WTC11 (cell line): ENCODE data around the gene TATDN2. TPM values are rescaled to one million over a fixed set of nuclear protein-coding genes. Genes with fewer than 3 reads are reported as not detected.

ENCODE experiments used
- ATAC-seq: fragments of 200-7000 bp; cut with Tn5 transposase; 2 replicates; pipeline ENCODE4 v1.10.0; 2021; ENCODE audit warnings: mild to moderate bottlenecking, moderate library complexity
- CTCF ChIA-PET: fragments of 300-600 bp; sonication (Branson Sonifier 250); formaldehyde crosslinking; loops from one replicate; lab custom pipeline; 2021; ENCODE audit warnings: antibody characterized with exemption; lab: Charles Lee
- POLR2A ChIA-PET: fragments of 350-600 bp; sonication (Branson Sonifier 250); formaldehyde crosslinking; loops from one replicate; lab custom pipeline; 2021; ENCODE audit warnings: antibody characterized with exemption; lab: Charles Lee
- DNase-seq: peaks from one replicate; pipeline ENCODE4 v3.0.0; 2021; ENCODE audit warnings: low spot score
- H3K27ac Mint-ChIP-seq: 2 replicates; pipeline ENCODE4 v1.8.0; 2021; ENCODE audit warnings: mixed read lengths
- H3K27me3 Mint-ChIP-seq: 2 replicates; pipeline ENCODE4 v1.8.0; 2021; ENCODE audit warnings: low read depth, mild to moderate bottlenecking, moderate library complexity, mixed read lengths
- H3K36me3 Mint-ChIP-seq: 2 replicates; pipeline ENCODE4 v1.8.0; 2021; ENCODE audit warnings: mixed read lengths
- H3K4me1 Mint-ChIP-seq: 2 replicates; pipeline ENCODE4 v1.8.0; 2022; ENCODE audit warnings: mixed read lengths
- H3K4me3 Mint-ChIP-seq: 2 replicates; pipeline ENCODE4 v1.8.0; 2021; ENCODE audit warnings: mild to moderate bottlenecking, moderate library complexity, mixed read lengths
- H3K9me3 Mint-ChIP-seq: 2 replicates; pipeline ENCODE4 v1.8.0; 2021; ENCODE audit warnings: mixed read lengths
- CREM ChIP-seq: sonication (generic); formaldehyde crosslinking; IDR thresholded peaks from 2 replicates; pipeline ENCODE4 v1.8.1; 2022; ENCODE audit warnings: mild to moderate bottlenecking, missing genetic modification reagents, moderate library complexity
- JAZF1 ChIP-seq: fragments of 250-450 bp; sonication (Bioruptor Pico); IDR thresholded peaks from 2 replicates; pipeline ENCODE4 v1.9.0; 2021; ENCODE audit warnings: moderate library complexity, mild to moderate bottlenecking, inconsistent platforms
- NR2C2 ChIP-seq: sonication (generic); formaldehyde crosslinking; IDR thresholded peaks from 2 replicates; pipeline ENCODE4 v1.8.0; 2022; ENCODE audit warnings: mild to moderate bottlenecking, missing genetic modification reagents
- NR3C1 ChIP-seq: sonication (generic); formaldehyde crosslinking; conservative IDR thresholded peaks from 2 replicates; pipeline ENCODE4 v1.8.1; 2023; ENCODE audit warnings: low read depth, mild to moderate bottlenecking, missing genetic modification reagents
- PRRX2 ChIP-seq: fragments of 250-450 bp; sonication (Bioruptor Pico); IDR thresholded peaks from 2 replicates; pipeline ENCODE4 v1.8.0; 2021; ENCODE audit warnings: mild to moderate bottlenecking
- ZNF121 ChIP-seq: sonication (generic); formaldehyde crosslinking; IDR thresholded peaks from 2 replicates; pipeline ENCODE4 v1.8.0; 2023; ENCODE audit warnings: missing genetic modification reagents
- ZNF232 ChIP-seq: sonication (generic); formaldehyde crosslinking; IDR thresholded peaks from 2 replicates; pipeline ENCODE4 v1.8.0; 2022; ENCODE audit warnings: mild to moderate bottlenecking, missing genetic modification reagents
- ZNF671 ChIP-seq: fragments of 250-450 bp; sonication (Bioruptor Pico); IDR thresholded peaks from 2 replicates; pipeline ENCODE4 v1.8.0; 2021; ENCODE audit warnings: mild to moderate bottlenecking
- total RNA-seq: library from RNA; stranded (reverse); gene quantifications from 3 replicates; pipeline ENCODE4 v1.2.3, GENCODE V29; 2021
- TF ChIP-seq, protein P1 (sequence below): sonication (generic); formaldehyde crosslinking; IDR thresholded peaks from 2 replicates; pipeline ENCODE4 v1.8.1; 2023; ENCODE audit warnings: mild to moderate bottlenecking, missing genetic modification reagents, borderline replicate concordance
- TF ChIP-seq, protein P2 (sequence below): fragments of 250-450 bp; sonication (Bioruptor Pico); IDR thresholded peaks from 2 replicates; pipeline ENCODE4 v1.8.0; 2021; ENCODE audit warnings: mild to moderate bottlenecking
- TF ChIP-seq, protein P3 (sequence below): sonication (generic); formaldehyde crosslinking; conservative IDR thresholded peaks from 2 replicates; pipeline ENCODE4 v1.8.1; 2023; ENCODE audit warnings: mild to moderate bottlenecking, low read depth, missing genetic modification reagents, moderate library complexity
- TF ChIP-seq, protein P4 (sequence below): sonication (generic); formaldehyde crosslinking; IDR thresholded peaks from 2 replicates; pipeline ENCODE4 v1.8.0; 2023; ENCODE audit warnings: missing genetic modification reagents, mild to moderate bottlenecking, borderline replicate concordance
- TF ChIP-seq, protein P5 (sequence below): sonication (generic); formaldehyde crosslinking; IDR thresholded peaks from 2 replicates; pipeline ENCODE4 v1.8.0; 2022; ENCODE audit warnings: mild to moderate bottlenecking, missing genetic modification reagents
- TF ChIP-seq, protein P6 (sequence below): sonication (generic); formaldehyde crosslinking; IDR thresholded peaks from 2 replicates; pipeline ENCODE4 v1.8.0; 2022; ENCODE audit warnings: missing genetic modification reagents

TATDN2 gene
- total RNA-seq, 1 experiment from 2014 or later = 31.7 TPM

DNA sequence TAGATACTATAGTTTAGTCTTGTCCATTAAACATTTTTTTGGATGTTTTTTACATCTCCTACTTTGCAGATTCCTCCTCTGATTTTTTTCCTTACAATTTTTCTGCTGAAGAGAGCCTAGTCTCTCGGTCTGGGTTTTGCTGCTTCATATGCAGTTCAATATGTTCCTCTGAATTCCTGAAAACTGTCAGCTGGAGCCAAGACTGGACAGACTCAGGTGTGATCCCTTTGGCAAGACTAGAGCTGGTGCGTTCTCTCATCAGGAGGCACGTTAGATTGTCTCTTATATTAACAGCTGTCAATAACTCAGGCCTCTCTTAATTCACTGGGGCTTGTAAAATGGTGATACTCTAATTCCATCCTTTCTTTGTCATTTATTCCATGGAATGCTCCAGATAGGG, 57.9 kb downstream of the TATDN2 start (continued):
- TF ChIP-seq, protein P1, sequence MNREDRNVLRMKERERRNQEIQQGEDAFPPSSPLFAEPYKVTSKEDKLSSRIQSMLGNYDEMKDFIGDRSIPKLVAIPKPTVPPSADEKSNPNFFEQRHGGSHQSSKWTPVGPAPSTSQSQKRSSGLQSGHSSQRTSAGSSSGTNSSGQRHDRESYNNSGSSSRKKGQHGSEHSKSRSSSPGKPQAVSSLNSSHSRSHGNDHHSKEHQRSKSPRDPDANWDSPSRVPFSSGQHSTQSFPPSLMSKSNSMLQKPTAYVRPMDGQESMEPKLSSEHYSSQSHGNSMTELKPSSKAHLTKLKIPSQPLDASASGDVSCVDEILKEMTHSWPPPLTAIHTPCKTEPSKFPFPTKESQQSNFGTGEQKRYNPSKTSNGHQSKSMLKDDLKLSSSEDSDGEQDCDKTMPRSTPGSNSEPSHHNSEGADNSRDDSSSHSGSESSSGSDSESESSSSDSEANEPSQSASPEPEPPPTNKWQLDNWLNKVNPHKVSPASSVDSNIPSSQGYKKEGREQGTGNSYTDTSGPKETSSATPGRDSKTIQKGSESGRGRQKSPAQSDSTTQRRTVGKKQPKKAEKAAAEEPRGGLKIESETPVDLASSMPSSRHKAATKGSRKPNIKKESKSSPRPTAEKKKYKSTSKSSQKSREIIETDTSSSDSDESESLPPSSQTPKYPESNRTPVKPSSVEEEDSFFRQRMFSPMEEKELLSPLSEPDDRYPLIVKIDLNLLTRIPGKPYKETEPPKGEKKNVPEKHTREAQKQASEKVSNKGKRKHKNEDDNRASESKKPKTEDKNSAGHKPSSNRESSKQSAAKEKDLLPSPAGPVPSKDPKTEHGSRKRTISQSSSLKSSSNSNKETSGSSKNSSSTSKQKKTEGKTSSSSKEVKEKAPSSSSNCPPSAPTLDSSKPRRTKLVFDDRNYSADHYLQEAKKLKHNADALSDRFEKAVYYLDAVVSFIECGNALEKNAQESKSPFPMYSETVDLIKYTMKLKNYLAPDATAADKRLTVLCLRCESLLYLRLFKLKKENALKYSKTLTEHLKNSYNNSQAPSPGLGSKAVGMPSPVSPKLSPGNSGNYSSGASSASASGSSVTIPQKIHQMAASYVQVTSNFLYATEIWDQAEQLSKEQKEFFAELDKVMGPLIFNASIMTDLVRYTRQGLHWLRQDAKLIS (CRISPR knock-in tag) = no peak

DNA sequence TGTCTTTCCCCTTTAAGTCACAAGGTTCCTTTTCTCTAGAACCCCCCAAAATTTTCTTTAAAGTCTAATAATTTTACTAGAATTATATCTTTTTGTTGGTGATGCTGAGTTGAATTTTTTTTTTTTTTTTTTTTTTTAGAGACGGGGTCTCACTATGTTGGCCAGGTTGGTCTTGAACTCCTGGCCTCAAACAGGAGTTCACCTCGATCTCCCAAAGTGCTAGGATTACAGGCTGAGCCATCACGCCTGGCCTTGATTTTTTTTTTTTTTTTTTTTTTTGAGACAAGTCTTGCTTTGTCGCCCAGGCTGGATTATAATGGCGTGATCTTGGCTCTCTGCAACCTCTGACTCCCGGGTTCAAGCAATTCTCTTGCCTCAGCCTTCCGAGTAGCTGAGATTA, 60.4 kb downstream of the TATDN2 start:
- no peaks in the 10 kb centered on the region for H3K9me3 Mint-ChIP-seq
- TF ChIP-seq CREM (no peak), ZNF671 (CRISPR knock-in tag) (no peak), ZNF121 (CRISPR knock-in tag) (no peak), NR2C2 (CRISPR knock-in tag) (no peak), JAZF1 (CRISPR knock-in tag) (no peak), NR3C1 (CRISPR knock-in tag) (no peak), PRRX2 (CRISPR knock-in tag) (no peak), ZNF232 (CRISPR knock-in tag) (no peak)
- TF ChIP-seq, protein P2, sequence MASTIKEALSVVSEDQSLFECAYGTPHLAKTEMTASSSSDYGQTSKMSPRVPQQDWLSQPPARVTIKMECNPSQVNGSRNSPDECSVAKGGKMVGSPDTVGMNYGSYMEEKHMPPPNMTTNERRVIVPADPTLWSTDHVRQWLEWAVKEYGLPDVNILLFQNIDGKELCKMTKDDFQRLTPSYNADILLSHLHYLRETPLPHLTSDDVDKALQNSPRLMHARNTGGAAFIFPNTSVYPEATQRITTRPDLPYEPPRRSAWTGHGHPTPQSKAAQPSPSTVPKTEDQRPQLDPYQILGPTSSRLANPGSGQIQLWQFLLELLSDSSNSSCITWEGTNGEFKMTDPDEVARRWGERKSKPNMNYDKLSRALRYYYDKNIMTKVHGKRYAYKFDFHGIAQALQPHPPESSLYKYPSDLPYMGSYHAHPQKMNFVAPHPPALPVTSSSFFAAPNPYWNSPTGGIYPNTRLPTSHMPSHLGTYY (CRISPR knock-in tag) = no peak
- TF ChIP-seq, protein P3, sequence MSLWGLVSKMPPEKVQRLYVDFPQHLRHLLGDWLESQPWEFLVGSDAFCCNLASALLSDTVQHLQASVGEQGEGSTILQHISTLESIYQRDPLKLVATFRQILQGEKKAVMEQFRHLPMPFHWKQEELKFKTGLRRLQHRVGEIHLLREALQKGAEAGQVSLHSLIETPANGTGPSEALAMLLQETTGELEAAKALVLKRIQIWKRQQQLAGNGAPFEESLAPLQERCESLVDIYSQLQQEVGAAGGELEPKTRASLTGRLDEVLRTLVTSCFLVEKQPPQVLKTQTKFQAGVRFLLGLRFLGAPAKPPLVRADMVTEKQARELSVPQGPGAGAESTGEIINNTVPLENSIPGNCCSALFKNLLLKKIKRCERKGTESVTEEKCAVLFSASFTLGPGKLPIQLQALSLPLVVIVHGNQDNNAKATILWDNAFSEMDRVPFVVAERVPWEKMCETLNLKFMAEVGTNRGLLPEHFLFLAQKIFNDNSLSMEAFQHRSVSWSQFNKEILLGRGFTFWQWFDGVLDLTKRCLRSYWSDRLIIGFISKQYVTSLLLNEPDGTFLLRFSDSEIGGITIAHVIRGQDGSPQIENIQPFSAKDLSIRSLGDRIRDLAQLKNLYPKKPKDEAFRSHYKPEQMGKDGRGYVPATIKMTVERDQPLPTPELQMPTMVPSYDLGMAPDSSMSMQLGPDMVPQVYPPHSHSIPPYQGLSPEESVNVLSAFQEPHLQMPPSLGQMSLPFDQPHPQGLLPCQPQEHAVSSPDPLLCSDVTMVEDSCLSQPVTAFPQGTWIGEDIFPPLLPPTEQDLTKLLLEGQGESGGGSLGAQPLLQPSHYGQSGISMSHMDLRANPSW = no peak
- TF ChIP-seq, protein P4, sequence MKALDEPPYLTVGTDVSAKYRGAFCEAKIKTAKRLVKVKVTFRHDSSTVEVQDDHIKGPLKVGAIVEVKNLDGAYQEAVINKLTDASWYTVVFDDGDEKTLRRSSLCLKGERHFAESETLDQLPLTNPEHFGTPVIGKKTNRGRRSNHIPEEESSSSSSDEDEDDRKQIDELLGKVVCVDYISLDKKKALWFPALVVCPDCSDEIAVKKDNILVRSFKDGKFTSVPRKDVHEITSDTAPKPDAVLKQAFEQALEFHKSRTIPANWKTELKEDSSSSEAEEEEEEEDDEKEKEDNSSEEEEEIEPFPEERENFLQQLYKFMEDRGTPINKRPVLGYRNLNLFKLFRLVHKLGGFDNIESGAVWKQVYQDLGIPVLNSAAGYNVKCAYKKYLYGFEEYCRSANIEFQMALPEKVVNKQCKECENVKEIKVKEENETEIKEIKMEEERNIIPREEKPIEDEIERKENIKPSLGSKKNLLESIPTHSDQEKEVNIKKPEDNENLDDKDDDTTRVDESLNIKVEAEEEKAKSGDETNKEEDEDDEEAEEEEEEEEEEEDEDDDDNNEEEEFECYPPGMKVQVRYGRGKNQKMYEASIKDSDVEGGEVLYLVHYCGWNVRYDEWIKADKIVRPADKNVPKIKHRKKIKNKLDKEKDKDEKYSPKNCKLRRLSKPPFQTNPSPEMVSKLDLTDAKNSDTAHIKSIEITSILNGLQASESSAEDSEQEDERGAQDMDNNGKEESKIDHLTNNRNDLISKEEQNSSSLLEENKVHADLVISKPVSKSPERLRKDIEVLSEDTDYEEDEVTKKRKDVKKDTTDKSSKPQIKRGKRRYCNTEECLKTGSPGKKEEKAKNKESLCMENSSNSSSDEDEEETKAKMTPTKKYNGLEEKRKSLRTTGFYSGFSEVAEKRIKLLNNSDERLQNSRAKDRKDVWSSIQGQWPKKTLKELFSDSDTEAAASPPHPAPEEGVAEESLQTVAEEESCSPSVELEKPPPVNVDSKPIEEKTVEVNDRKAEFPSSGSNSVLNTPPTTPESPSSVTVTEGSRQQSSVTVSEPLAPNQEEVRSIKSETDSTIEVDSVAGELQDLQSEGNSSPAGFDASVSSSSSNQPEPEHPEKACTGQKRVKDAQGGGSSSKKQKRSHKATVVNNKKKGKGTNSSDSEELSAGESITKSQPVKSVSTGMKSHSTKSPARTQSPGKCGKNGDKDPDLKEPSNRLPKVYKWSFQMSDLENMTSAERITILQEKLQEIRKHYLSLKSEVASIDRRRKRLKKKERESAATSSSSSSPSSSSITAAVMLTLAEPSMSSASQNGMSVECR = no peak
- TF ChIP-seq, protein P5, sequence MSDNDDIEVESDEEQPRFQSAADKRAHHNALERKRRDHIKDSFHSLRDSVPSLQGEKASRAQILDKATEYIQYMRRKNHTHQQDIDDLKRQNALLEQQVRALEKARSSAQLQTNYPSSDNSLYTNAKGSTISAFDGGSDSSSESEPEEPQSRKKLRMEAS (CRISPR knock-in tag) = no peak
- TF ChIP-seq, protein P6, sequence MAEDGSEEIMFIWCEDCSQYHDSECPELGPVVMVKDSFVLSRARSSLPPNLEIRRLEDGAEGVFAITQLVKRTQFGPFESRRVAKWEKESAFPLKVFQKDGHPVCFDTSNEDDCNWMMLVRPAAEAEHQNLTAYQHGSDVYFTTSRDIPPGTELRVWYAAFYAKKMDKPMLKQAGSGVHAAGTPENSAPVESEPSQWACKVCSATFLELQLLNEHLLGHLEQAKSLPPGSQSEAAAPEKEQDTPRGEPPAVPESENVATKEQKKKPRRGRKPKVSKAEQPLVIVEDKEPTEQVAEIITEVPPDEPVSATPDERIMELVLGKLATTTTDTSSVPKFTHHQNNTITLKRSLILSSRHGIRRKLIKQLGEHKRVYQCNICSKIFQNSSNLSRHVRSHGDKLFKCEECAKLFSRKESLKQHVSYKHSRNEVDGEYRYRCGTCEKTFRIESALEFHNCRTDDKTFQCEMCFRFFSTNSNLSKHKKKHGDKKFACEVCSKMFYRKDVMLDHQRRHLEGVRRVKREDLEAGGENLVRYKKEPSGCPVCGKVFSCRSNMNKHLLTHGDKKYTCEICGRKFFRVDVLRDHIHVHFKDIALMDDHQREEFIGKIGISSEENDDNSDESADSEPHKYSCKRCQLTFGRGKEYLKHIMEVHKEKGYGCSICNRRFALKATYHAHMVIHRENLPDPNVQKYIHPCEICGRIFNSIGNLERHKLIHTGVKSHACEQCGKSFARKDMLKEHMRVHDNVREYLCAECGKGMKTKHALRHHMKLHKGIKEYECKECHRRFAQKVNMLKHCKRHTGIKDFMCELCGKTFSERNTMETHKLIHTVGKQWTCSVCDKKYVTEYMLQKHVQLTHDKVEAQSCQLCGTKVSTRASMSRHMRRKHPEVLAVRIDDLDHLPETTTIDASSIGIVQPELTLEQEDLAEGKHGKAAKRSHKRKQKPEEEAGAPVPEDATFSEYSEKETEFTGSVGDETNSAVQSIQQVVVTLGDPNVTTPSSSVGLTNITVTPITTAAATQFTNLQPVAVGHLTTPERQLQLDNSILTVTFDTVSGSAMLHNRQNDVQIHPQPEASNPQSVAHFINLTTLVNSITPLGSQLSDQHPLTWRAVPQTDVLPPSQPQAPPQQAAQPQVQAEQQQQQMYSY (CRISPR knock-in tag) = no peak
- DNase-seq = no peak
- no peak for ATAC-seq
- H3K27me3 Mint-ChIP-seq = no peaks in the 10 kb centered on the region
- H3K4me3 Mint-ChIP-seq = no peak overlapping the region
- POLR2A ChIA-PET = no interaction called here
- CTCF ChIA-PET = no interaction called here
- H3K27ac Mint-ChIP-seq = no peak overlapping the region
- peaks cover 83% of the 10 kb centered on the region for H3K36me3 Mint-ChIP-seq
- no peaks in the 10 kb centered on the region for H3K4me1 Mint-ChIP-seq
